A673 (cell line): ENCODE data around the gene LBHD2. TPM values are rescaled to one million over a fixed set of nuclear protein-coding genes. Genes with fewer than 3 reads are reported as not detected.

Experiments
- BruUV-seq: library from RNA; stranded (reverse); fragments of 400-500 nt; replicated peaks from 2 replicates; lab custom pipeline; 2021; lab: Mats Ljungman, UMichigan
- CTCF ChIA-PET: fragments of 300-600 bp; sonication (Branson Sonifier 250); formaldehyde crosslinking; loops from one replicate; lab custom pipeline; 2022; ENCODE audit warnings: antibody characterized with exemption; lab: Charles Lee
- POLR2A ChIA-PET: fragments of 300-600 bp; sonication (Branson Sonifier 250); formaldehyde crosslinking; loops from one replicate; lab custom pipeline; 2022; ENCODE audit warnings: antibody characterized with exemption; ENCODE audit not compliant: low non-redundant PET; lab: Charles Lee
- DNase-seq: peaks from one replicate; pipeline ENCODE4 v3.0.0-alpha.2; 2015; ENCODE audit warnings: low spot score
- H3K27ac ChIP-seq: fragments of 200-600 bp; sonication (generic); 2 replicates; pipeline ENCODE4 v1.5.1; 2016; ENCODE audit warnings: mixed run types, low read depth, mild to moderate bottlenecking, mixed read lengths, antibody characterized with exemption, low read length; ENCODE audit not compliant: poor library complexity, severe bottlenecking
- H3K27me3 ChIP-seq: fragments of 200-600 bp; sonication (generic); replicated peaks from 2 replicates; pipeline ENCODE4 v1.6.1; 2017; ENCODE audit warnings: mixed run types, low read depth, mild to moderate bottlenecking, mixed read lengths, antibody characterized with exemption, low read length; ENCODE audit not compliant: insufficient read depth, poor library complexity
- H3K36me3 ChIP-seq: fragments of 200-600 bp; sonication (generic); 2 replicates; pipeline ENCODE4 v1.6.1; 2016; ENCODE audit warnings: mixed run types, mild to moderate bottlenecking, mixed read lengths, antibody characterized with exemption, low read length; ENCODE audit not compliant: insufficient read depth, poor library complexity, severe bottlenecking
- H3K4me1 ChIP-seq: fragments of 200-600 bp; sonication (generic); 2 replicates; pipeline ENCODE4 v1.6.1; 2017; ENCODE audit warnings: mixed run types, mild to moderate bottlenecking, mixed read lengths, antibody characterized with exemption, low read length; ENCODE audit not compliant: insufficient read depth, poor library complexity, severe bottlenecking
- H3K4me3 ChIP-seq: fragments of 200-600 bp; sonication (generic); 2 replicates; pipeline ENCODE4 v1.5.1; 2016; ENCODE audit warnings: low read depth, mixed run types, mild to moderate bottlenecking, mixed read lengths, low read length; ENCODE audit not compliant: poor library complexity, severe bottlenecking
- H3K9me3 ChIP-seq: fragments of 200-600 bp; sonication (generic); 2 replicates; pipeline ENCODE4 v1.6.1; 2016; ENCODE audit warnings: mixed run types, low read depth, mild to moderate bottlenecking, mixed read lengths, antibody characterized with exemption, low read length; ENCODE audit not compliant: poor library complexity, severe bottlenecking
- EZH2 ChIP-seq: fragments of 200-600 bp; sonication (generic); IDR thresholded peaks from 2 replicates; pipeline ENCODE4 v1.6.1; 2017; ENCODE audit warnings: borderline replicate concordance, low read depth, mild to moderate bottlenecking, mixed read lengths, antibody characterized with exemption, low read length; ENCODE audit not compliant: poor library complexity, severe bottlenecking
- intact Hi-C: fragments of 100-400 bp; cut with micrococcal nuclease; formaldehyde crosslinking; loops from one replicate; pipeline ENCODE4 v1.10.0; 2022; ENCODE audit not compliant: unreplicated experiment
- total RNA-seq: library from RNA; stranded (reverse); gene quantifications from 2 replicates; pipeline ENCODE4 v1.2.3, GENCODE V29; 2021
- TF ChIP-seq, protein P1 (sequence below): fragments of 300-800, 200-600 bp; sonication (generic); conservative IDR thresholded peaks from 2 replicates; pipeline ENCODE4 v1.5.1; 2017; ENCODE audit warnings: low read depth, mild to moderate bottlenecking, antibody characterized with exemption, low read length, moderate library complexity, mixed read lengths

The LBHD2 gene
- total RNA-seq, 1 experiment from 2014 or later = 0.99 TPM

DNA sequence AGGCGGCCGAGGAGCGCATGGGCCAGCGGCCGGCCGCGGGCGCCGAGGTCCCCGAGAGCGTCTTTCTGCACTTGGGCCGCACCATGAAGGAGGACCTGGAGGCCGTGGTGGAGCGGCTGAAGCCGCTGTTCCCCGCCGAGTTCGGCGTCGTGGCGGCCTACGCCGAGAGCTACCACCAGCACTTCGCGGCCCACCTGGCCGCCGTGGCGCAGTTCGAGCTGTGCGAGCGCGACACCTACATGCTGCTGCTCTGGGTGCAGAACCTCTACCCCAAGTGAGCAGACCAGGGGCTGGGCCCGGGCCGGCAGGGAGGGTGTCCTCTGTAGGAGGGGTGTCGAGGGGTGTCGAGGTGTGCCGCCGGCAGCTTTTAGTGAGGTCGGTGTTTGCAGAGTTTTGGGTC is 43.3 kb downstream of the LBHD2 start:
- Histone ChIP-seq H3K27me3 (no peaks in the 10 kb centered on the region), H3K9me3 (no peaks in the 10 kb centered on the region), H3K27ac (no peak overlapping the region), H3K36me3 (no peaks in the 10 kb centered on the region), H3K4me3 (no peak overlapping the region), H3K4me1 (peaks cover 15% of the 10 kb centered on the region)
- ChIA-PET CTCF (interaction anchor here (0.5 to 2.3 kb wide), 4 partner anchors 22 to 735 kb away, joined by 3 to 6 read pairs (median 4); no protein-coding TSS in a partner anchor), POLR2A (no interaction called here)
- intact Hi-C loops = no loop called here
- no TSS peak for BruUV-seq
- DNase-seq = no peak
- TF ChIP-seq EZH2 = no peak
- TF ChIP-seq, protein P1, sequence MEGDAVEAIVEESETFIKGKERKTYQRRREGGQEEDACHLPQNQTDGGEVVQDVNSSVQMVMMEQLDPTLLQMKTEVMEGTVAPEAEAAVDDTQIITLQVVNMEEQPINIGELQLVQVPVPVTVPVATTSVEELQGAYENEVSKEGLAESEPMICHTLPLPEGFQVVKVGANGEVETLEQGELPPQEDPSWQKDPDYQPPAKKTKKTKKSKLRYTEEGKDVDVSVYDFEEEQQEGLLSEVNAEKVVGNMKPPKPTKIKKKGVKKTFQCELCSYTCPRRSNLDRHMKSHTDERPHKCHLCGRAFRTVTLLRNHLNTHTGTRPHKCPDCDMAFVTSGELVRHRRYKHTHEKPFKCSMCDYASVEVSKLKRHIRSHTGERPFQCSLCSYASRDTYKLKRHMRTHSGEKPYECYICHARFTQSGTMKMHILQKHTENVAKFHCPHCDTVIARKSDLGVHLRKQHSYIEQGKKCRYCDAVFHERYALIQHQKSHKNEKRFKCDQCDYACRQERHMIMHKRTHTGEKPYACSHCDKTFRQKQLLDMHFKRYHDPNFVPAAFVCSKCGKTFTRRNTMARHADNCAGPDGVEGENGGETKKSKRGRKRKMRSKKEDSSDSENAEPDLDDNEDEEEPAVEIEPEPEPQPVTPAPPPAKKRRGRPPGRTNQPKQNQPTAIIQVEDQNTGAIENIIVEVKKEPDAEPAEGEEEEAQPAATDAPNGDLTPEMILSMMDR = no peak

DNA sequence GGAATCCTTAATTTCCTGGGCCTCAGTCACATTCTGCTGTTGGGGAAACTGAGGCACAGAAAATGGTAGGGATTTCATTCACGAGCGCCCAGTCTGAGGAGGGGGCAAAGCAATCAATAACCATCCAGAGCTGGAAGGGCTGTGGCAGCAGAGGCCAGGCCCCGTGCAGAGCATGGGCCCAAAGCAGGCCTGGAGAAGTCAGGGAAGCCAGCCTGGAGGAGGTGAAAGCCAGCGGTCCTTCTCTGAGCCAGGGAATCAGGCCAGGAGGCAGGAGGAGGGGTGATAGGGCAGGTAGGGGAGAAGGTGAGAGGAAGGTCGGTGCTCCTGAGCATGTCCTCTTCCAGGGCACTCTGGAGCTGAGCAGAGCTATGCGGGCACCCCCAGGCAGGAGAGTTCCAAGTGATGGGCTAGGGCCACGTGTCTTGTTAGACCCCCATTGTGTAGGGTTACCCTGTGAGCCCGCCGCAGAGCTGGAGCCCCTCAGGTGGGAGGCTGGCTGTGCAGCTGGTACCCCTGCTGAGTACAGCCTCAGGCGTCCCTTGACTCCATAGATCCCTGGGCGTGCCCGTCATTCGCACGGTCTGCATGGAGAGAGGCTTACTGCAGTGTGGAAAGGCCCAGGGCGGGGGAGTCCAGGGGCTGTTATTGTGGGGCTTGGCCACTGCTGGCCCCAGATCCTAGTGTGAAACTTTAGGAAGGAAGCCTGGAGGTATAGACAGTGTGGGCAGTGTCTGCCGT is 44.0 kb downstream of the LBHD2 start:
- DNase-seq = no peak
- H3K36me3 ChIP-seq = no peaks in the 10 kb centered on the region
- H3K27me3 ChIP-seq = no peaks in the 10 kb centered on the region
- peaks cover 13% of the 10 kb centered on the region for H3K4me1 ChIP-seq
- intact Hi-C loops = no loop called here
- no peak for TF ChIP-seq EZH2
- TF ChIP-seq, protein P1 = no peak
- H3K9me3 ChIP-seq = no peaks in the 10 kb centered on the region
- no peak overlapping the region for H3K27ac ChIP-seq
- no TSS peak for BruUV-seq
- no peak overlapping the region for H3K4me3 ChIP-seq
- CTCF ChIA-PET = interaction anchor here (2.3 kb wide), 1 partner anchor 23 kb away, joined by 6 read pairs; no protein-coding TSS in a partner anchor
- POLR2A ChIA-PET = no interaction called here

DNA sequence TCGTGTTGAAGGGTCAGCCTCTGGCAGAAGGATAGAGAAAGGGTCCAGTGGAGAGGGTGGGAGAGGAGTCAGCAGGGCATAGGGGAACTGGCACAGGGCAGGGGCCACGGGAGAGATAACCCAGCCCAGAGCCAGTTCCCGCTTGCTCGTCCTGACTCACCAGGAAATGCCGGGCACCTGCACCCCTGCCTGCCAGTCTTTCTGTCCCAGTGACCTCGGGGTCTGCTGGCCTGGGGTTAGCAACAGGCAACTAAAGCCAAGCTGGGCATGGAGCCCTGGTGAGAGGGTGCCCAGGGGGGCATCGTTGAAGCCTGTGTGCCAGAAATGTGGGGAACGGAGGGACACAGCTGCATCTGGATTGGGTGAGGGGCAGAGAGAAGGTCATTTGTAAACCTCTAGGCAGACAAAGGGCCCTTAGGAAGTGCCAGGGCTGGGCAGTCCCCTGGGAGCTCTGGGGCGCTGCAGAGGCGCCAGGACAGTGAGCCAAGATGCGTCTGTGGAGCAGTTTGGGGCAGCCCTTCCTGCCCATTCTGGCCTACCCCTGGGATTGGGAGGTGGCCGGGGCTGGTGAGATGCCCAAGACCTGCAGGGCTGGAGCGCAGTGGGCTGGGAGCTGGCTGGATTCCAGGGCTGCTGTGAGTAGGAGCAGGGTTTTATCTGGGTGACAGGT is 44.8 kb downstream of the LBHD2 start:
- DNase-seq = no peak
- intact Hi-C loops = no loop called here
- peaks cover 12% of the 10 kb centered on the region for H3K4me1 ChIP-seq
- no peak overlapping the region for H3K4me3 ChIP-seq
- H3K27ac ChIP-seq = no peak overlapping the region
- no peaks in the 10 kb centered on the region for H3K36me3 ChIP-seq
- no peaks in the 10 kb centered on the region for H3K27me3 ChIP-seq
- POLR2A ChIA-PET = no interaction called here
- TF ChIP-seq, protein P1 = no peak
- TF ChIP-seq EZH2 = no peak
- CTCF ChIA-PET = no interaction called here
- no peaks in the 10 kb centered on the region for H3K9me3 ChIP-seq
- no TSS peak for BruUV-seq
